DND-41 (cell line): ENCODE measurements around the gene SMAD9.

Experiments used
- ATAC-seq: fragments of 200-7000 bp; cut with Tn5 transposase; 3 replicates; pipeline ENCODE4 v1.9.1; 2021; ENCODE audit warnings: low read depth; ENCODE audit not compliant: insufficient read depth
- DNase-seq: peaks from one replicate; pipeline ENCODE4 v3.0.0-alpha.2; 2020
- H2AFZ ChIP-seq: 2 replicates; pipeline ENCODE4 v1.6.0; 2012; ENCODE audit warnings: low read depth, low read length
- H3K27ac ChIP-seq: 2 replicates; pipeline ENCODE4 v1.5.1; 2012; ENCODE audit warnings: low read length, inconsistent platforms
- H3K27me3 ChIP-seq: fragments of 200-600 bp; sonication (generic); 2 replicates; pipeline ENCODE4 v1.6.0; 2012; ENCODE audit warnings: low read length, mild to moderate bottlenecking, inconsistent platforms; ENCODE audit not compliant: insufficient read depth, poor library complexity
- H3K36me3 ChIP-seq: 2 replicates; pipeline ENCODE4 v1.5.1; 2012; ENCODE audit warnings: low read length, inconsistent platforms; ENCODE audit not compliant: insufficient read depth
- H3K4me1 ChIP-seq: 2 replicates; pipeline ENCODE4 v1.5.1; 2012; ENCODE audit warnings: mild to moderate bottlenecking, low read length; ENCODE audit not compliant: insufficient read depth
- H3K4me2 ChIP-seq: 2 replicates; pipeline ENCODE4 v1.6.0; 2012; ENCODE audit warnings: mild to moderate bottlenecking, moderate library complexity, low read length, inconsistent platforms; ENCODE audit not compliant: insufficient read depth
- H3K4me3 ChIP-seq, 2 experiments: fragments of 200-600 bp in 1 of 2; shearing (Covaris generic) in 1 of 2; 2 replicates each; pipeline ENCODE4 v1.5.1; 2012 to 2016; ENCODE audit warnings: inconsistent platforms in 2 of 2, low read length in 2 of 2, mild to moderate bottlenecking in 2 of 2, low read depth in 1 of 2, moderate library complexity in 1 of 2
- H3K79me2 ChIP-seq: 2 replicates; pipeline ENCODE4 v1.6.0; 2012; ENCODE audit warnings: low read length, inconsistent platforms; ENCODE audit not compliant: insufficient read depth
- H3K9ac ChIP-seq: 2 replicates; pipeline ENCODE4 v1.6.0; 2012; ENCODE audit warnings: low read depth, mild to moderate bottlenecking, inconsistent platforms, low read length, moderate library complexity
- H3K9me3 ChIP-seq: 2 replicates; pipeline ENCODE4 v1.5.1; 2012; ENCODE audit warnings: low read length, moderate library complexity, mild to moderate bottlenecking, inconsistent platforms; ENCODE audit not compliant: insufficient read depth, severe bottlenecking
- H4K20me1 ChIP-seq: 2 replicates; pipeline ENCODE4 v1.6.0; 2012; ENCODE audit warnings: low read length; ENCODE audit not compliant: insufficient read depth
- EZH2 ChIP-seq: IDR thresholded peaks from 3 replicates; pipeline ENCODE4 v1.6.1; 2012; ENCODE audit warnings: borderline replicate concordance, low read depth, mild to moderate bottlenecking, moderate library complexity, low read length, inconsistent platforms; ENCODE audit not compliant: severe bottlenecking
- TF ChIP-seq, protein P1 (sequence below): IDR thresholded peaks from 2 replicates; pipeline ENCODE4 v1.5.1; 2012; ENCODE audit warnings: borderline replicate concordance, low read length, moderate library complexity, mild to moderate bottlenecking; ENCODE audit not compliant: poor library complexity, severe bottlenecking; ENCODE audit errors: extremely low read depth

Gene SMAD9

DNA sequence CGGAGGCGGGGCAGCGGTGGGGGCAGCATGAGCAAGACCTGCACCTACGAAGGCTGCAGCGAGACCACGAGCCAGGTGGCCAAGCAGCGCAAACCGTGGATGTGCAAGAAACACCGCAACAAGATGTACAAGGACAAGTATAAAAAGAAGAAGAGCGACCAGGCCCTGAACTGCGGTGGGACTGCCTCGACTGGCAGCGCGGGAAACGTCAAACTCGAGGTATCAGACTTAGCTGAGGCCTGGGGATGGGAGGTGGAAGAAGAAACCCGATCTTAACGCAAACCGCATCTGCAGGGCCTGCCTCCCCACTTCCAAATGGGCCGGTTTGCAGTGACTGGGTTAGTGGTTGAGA, 100.3 kb downstream of the SMAD9 start:
- H3K4me1 ChIP-seq, result peaks cover 51% of the 10 kb centered on the region
- TF ChIP-seq, protein P1, sequence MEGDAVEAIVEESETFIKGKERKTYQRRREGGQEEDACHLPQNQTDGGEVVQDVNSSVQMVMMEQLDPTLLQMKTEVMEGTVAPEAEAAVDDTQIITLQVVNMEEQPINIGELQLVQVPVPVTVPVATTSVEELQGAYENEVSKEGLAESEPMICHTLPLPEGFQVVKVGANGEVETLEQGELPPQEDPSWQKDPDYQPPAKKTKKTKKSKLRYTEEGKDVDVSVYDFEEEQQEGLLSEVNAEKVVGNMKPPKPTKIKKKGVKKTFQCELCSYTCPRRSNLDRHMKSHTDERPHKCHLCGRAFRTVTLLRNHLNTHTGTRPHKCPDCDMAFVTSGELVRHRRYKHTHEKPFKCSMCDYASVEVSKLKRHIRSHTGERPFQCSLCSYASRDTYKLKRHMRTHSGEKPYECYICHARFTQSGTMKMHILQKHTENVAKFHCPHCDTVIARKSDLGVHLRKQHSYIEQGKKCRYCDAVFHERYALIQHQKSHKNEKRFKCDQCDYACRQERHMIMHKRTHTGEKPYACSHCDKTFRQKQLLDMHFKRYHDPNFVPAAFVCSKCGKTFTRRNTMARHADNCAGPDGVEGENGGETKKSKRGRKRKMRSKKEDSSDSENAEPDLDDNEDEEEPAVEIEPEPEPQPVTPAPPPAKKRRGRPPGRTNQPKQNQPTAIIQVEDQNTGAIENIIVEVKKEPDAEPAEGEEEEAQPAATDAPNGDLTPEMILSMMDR, result no peak
- TF ChIP-seq EZH2, result no peak
- peak overlapping the region; percentile 76 for H3K27ac ChIP-seq
- peak; percentile 55 for ATAC-seq
- H2AFZ ChIP-seq, result peak overlapping the region; percentile 84
- peak overlapping the region; percentile 79 for H3K4me2 ChIP-seq
- H3K79me2 ChIP-seq, result peaks cover 57% of the 10 kb centered on the region
- H3K9ac ChIP-seq, result peak overlapping the region; percentile 91
- H3K4me3 ChIP-seq, result peak overlapping the region; percentile 37 to 75
- peak; percentile 64 for DNase-seq
- H3K9me3 ChIP-seq, result no peaks in the 10 kb centered on the region
- no peaks in the 10 kb centered on the region for H3K27me3 ChIP-seq
- H4K20me1 ChIP-seq, result peaks cover 29% of the 10 kb centered on the region
- H3K36me3 ChIP-seq, result peaks cover 9% of the 10 kb centered on the region

DNA sequence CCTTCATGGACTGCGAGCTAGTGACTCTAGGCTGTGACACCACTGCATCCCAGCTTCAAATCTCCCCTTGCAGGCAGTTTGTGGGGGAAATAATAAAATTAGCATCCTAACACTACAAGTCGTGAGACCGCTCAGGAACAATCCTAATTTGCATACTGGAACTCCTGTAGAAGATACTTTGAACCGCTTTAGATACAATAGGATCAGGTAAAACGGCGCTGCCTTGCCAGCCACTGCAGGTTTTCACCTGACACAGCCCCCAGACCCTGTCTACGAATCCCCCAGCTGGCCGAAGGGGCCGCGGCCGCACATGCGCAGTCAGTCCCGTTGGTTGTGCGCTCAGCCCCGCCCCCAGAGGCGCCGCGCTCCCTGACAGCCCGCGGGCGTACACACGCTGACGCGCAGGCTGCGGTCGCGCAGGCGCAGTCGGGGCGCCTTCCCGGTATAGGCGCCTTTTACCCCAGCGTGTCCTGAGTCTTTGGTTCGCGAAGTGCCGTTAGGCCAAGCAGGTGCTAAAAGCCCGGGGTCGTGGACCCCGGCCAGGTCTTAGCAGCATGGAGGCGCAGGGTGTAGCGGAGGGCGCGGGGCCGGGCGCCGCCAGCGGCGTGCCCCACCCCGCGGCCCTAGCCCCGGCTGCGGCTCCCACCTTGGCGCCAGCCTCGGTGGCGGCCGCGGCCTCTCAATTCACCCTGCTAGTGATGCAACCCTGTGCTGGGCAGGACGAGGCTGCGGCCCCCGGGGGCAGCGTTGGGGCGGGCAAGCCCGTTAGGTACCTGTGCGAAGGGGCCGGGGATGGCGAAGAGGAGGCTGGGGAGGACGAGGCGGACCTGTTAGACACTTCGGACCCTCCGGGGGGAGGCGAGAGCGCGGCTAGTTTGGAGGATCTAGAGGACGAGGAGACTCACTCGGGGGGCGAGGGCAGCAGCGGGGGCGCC, 101.0 kb downstream of the SMAD9 start, which contains the start of gene RFXAP:
Gene RFXAP, plus strand, starts transcription at position 419 of the 935 bp plus-strand sequence. Its CDS starts 136 bp downstream, at position 555.
- Histone ChIP-seq H2AFZ (peak within 1 kb of the TSS; percentile 98), H3K79me2 (peaks cover 51% of the 10 kb centered on the region), H3K4me1 (peaks cover 52% of the 10 kb centered on the region), H3K27ac (peak within 1 kb of the TSS; percentile 76), H3K4me2 (peak within 1 kb of the TSS; percentile 79), H4K20me1 (peaks cover 27% of the 10 kb centered on the region), H3K27me3 (no peaks in the 10 kb centered on the region), H3K9me3 (no peaks in the 10 kb centered on the region), H3K4me3 (peak within 1 kb of the TSS; percentile 37 to 75), H3K36me3 (peaks cover 7% of the 10 kb centered on the region), H3K9ac (peak within 1 kb of the TSS; percentile 91)
- peak; percentile 87 for ATAC-seq
- DNase-seq, result peak; percentile 89
- TF ChIP-seq, protein P1, result no peak
- no peak for TF ChIP-seq EZH2

DNA sequence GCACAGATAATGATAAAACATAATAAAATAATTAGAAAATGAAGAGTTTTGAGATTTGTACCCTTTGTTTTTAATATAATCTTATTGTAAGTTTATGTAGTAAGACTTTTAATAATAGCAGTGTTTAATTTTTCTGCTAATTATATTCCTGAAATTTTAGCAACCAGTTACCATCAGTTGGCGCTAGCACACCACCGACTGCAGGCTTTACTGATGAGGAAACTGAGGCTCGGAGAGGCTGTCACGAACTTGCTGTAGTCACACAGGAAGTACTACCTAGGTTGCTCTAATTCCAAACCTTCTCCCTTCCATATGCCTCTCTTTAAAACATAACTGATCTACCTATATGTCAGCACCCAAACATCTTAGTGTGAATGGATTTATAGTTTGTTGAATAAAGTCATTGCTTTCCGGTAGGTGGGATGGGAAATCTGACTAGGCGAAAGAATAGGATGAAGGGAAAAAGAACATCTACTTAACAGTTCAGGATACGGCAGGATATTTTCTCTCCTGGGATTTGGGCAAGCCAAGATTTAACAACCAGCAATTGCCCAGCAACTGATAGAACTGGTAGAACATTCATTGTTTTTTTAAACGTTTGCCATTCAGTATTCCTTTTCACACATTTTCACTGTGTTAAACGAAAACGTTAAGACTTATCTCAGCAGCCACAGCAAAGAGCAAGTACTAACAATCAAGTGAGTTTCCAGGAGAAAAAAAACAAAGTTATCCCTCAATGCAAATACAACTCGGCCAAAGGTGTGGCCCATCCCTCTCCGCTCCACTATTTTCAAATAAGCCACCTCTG, 101.8 kb downstream of the SMAD9 start:
- H3K4me2 ChIP-seq, result peak overlapping the region; percentile 79
- ATAC-seq (no peak), DNase-seq (no peak)
- peaks cover 7% of the 10 kb centered on the region for H3K36me3 ChIP-seq
- H3K79me2 ChIP-seq, result peaks cover 42% of the 10 kb centered on the region
- peak overlapping the region; percentile 91 for H3K9ac ChIP-seq
- H4K20me1 ChIP-seq, result peaks cover 19% of the 10 kb centered on the region
- H3K9me3 ChIP-seq, result no peaks in the 10 kb centered on the region
- no peaks in the 10 kb centered on the region for H3K27me3 ChIP-seq
- no peak for TF ChIP-seq EZH2
- TF ChIP-seq, protein P1, result no peak
- H3K4me3 ChIP-seq, result peak overlapping the region; percentile 37 to 75
- H3K27ac ChIP-seq, result peak overlapping the region; percentile 76
- peaks cover 46% of the 10 kb centered on the region for H3K4me1 ChIP-seq
- H2AFZ ChIP-seq, result peak overlapping the region; percentile 98
